Activated naive CD8-positive, alpha-beta T cell treated with anti-CD3 and anti-CD28 coated beads for 36 hours (primary cell): ENCODE measurements around the gene MPP3. TPM values are rescaled to one million over a fixed set of nuclear protein-coding genes. Genes with fewer than 3 reads are reported as not detected.

Experiments
- DNase-seq: peaks from one replicate; pipeline ENCODE4 v3.0.0; 2021
- H3K27ac Mint-ChIP-seq: one replicate; pipeline ENCODE4 v1.8.0; 2022; ENCODE audit warnings: mild to moderate bottlenecking, moderate library complexity, mixed read lengths
- H3K27me3 Mint-ChIP-seq: one replicate; pipeline ENCODE4 v1.8.0; 2022; ENCODE audit warnings: mild to moderate bottlenecking, mixed read lengths
- H3K36me3 Mint-ChIP-seq: one replicate; pipeline ENCODE4 v1.8.0; 2021; ENCODE audit warnings: mild to moderate bottlenecking, mixed read lengths
- H3K4me1 Mint-ChIP-seq: one replicate; pipeline ENCODE4 v1.8.0; 2021; ENCODE audit warnings: mixed read lengths
- H3K4me3 Mint-ChIP-seq: one replicate; pipeline ENCODE4 v1.8.0; 2022; ENCODE audit warnings: mild to moderate bottlenecking, moderate library complexity, mixed read lengths
- H3K9me3 Mint-ChIP-seq: one replicate; pipeline ENCODE4 v1.8.0; 2022; ENCODE audit warnings: mixed read lengths
- total RNA-seq, 2 experiments: library from RNA; stranded (reverse); gene quantifications; one replicate each; pipeline ENCODE4 v1.2.3, GENCODE V29; 2021

MPP3 gene
- total RNA-seq, 2 experiments from 2014 or later: 0.80 to 1.1 TPM

DNA sequence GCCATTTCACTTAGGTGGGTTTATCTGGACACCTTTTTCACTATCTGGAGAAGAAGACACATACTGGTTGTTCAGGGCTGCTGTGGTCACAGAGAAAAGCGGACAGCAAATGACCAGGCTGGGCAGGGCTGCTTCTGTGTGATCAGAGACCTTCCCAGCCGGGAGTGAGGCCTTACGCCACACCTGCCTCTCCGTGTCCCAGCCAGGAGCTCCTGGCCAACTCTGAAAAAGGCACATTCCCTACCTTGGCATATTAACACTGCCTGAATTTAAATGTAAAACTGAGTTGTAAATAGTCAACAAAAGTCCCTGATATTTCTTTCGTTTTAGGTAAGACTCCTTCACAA, 65.3 kb downstream of the MPP3 start:
- Mint-ChIP-seq H3K4me1 (no peaks in the 10 kb centered on the region), H3K9me3 (no peaks in the 10 kb centered on the region), H3K4me3 (no peak overlapping the region), H3K36me3 (peaks cover 3% of the 10 kb centered on the region), H3K27me3 (no peaks in the 10 kb centered on the region), H3K27ac (no peak overlapping the region)
- DNase-seq: no peak

DNA sequence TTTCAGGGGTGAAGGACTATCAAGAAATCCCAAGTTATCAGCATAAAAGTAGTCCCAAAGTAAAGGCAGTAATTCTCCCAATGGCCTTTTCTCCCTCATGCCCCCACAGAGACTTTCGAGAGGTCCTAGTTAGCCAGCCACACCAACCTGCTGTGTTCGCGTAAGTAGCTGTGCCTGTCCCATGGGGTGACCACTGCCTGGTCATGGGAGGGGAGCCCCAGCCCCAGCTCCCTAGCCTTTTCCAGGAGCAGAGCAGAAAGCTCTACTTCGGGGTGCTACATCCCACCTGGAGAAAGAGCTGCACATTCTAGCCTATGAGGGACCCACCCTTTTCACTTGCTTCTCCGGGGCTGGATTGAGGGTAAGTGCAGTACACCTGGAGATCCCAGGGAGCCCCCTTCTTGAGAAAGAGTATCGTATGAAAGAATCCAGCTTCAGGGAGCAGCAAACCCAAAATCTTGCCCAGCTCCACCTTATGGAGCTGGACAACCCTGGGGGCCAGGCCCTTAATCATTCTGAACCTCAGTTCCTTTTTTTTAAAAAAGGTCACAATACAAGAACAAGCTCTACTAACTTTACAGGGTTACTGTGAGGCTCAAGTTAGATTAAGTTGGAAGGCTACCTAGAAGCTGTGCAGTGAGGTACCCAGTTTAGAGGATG, 65.8 kb downstream of the MPP3 start:
- H3K36me3 Mint-ChIP-seq: peaks cover 3% of the 10 kb centered on the region
- H3K9me3 Mint-ChIP-seq: no peaks in the 10 kb centered on the region
- H3K4me3 Mint-ChIP-seq: no peak overlapping the region
- DNase-seq: no peak
- no peaks in the 10 kb centered on the region for H3K4me1 Mint-ChIP-seq
- no peaks in the 10 kb centered on the region for H3K27me3 Mint-ChIP-seq
- no peak overlapping the region for H3K27ac Mint-ChIP-seq

DNA sequence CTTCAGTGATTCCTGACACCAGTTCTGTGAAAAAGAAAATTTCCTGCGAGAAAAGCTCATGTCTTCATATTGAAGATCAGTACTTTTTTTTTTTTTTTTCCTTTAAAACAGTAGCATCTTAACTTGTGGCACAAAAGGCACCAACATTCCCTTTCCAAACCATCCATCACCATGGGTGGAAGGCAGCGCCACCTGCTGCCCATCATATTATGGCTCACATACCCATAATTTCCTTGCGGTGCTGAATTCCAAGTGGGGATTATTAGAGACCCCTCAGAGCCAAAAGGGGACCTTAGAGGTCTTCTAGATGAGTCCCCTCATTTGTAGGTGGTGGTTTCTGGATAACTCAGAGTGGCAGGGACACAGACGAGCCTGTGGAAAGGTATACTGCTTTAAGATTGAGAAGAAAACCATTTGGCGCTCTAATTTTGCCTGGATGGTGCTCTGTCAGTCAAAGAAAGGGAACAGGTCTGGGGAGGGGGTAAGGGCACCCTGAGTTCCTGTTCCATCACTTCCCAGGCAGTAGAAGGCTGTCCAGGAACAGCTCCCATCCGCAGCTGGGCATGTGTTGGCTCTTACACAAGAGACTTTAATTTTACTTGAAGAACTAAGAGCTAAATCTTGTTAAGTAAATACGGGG, 66.4 kb downstream of the MPP3 start:
- Mint-ChIP-seq H3K9me3 (no peaks in the 10 kb centered on the region), H3K36me3 (peaks cover 3% of the 10 kb centered on the region), H3K27me3 (no peaks in the 10 kb centered on the region), H3K4me1 (no peaks in the 10 kb centered on the region), H3K27ac (no peak overlapping the region), H3K4me3 (no peak overlapping the region)
- peak; percentile 16 for DNase-seq

DNA sequence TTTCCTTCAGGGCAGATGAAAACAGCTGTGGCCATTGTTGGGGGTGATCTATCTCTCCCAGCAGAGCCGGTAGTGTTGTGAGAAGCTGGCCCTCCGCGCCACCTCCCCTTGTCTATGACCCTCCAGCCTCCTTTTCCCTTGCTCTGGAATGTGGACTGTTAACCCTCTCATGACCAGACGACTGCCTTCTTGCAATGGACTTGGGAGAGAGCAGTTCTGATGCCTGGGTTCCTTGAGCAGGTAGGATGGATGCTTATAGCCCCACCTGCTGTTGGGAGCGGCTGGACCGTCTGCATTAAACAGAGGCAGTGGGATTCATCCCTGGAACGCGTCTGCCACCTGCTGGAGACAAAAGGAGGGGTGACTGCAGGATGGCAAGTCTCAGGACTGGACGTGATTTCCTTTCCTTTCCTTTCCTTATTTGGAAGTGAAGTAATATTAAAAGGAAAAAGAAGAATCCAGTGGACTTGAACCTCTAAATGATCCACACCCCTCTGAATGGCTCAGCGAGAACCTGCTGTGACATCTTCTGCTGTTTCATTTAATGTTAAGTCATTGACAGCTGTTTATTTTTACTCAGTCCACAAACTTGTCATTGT, 72.6 kb downstream of the MPP3 start:
- H3K27ac Mint-ChIP-seq: no peak overlapping the region
- H3K36me3 Mint-ChIP-seq: no peaks in the 10 kb centered on the region
- DNase-seq: peak; percentile 85
- H3K9me3 Mint-ChIP-seq: no peaks in the 10 kb centered on the region
- H3K27me3 Mint-ChIP-seq: peaks cover 28% of the 10 kb centered on the region
- no peaks in the 10 kb centered on the region for H3K4me1 Mint-ChIP-seq
- H3K4me3 Mint-ChIP-seq: no peak overlapping the region

DNA sequence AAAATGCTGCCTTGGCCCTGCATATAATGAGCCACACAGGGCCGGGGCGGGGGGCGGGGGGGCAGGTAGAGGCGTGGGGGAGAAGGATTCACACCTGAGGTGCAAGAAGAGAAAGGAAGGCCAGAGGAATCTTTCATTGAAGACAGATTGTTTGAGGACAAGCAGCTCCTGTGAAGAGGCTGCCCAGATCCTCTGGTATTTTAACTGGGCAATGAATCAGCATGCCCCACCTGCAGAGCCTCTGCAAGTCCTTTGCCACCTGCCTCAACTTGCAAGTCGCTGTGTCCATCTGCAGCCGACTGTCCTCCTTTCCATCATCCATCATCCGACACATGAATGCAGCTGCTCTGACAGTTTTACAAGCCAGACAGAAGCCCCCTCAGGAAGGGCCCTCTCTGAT, 73.1 kb downstream of the MPP3 start:
- Mint-ChIP-seq H3K4me3 (no peak overlapping the region), H3K27ac (no peak overlapping the region), H3K4me1 (no peaks in the 10 kb centered on the region), H3K36me3 (no peaks in the 10 kb centered on the region), H3K27me3 (peaks cover 29% of the 10 kb centered on the region), H3K9me3 (no peaks in the 10 kb centered on the region)
- no peak for DNase-seq

DNA sequence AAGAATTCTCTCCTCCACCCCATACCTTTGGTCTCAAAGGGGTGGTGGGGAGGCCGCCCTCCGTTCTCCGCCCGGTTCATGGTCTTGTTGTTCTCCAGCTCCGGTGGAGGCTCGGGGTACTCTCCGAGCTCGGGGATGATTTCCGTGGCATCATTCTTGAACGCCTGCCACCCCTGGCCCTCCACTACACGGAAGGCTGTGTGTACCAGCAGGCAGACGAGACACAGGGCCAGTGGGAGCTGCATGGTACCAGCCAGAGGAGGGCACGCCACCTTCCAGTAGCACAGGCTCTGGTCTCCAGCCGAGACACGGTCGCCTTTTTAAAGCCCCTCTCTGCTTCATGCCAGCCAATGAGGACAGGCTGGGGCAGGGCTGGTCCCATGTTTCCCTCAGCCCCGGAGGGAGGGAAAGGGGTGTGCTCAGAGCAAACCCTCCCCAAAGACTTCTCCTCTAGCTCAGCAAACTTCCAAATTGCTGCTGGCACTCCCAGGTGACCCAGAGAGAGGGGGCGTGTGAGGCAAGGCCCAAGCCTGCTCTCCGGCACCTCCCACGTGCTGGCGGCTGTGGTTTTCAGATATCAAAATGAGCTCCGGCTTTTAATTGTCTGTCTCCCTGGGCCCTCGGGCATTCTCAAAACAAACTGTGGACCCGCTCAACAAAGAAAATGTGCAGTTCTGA, 74.3 kb downstream of the MPP3 start, which contains the start of gene SOST:
Gene SOST (minus strand): TSS at position 295 of the 678 bp plus-strand sequence. CDS start 50 bp downstream, at position 245.
- Mint-ChIP-seq H3K27ac (no peak within 1 kb of the TSS), H3K9me3 (no peaks in the 10 kb centered on the region), H3K4me3 (no peak within 1 kb of the TSS), H3K36me3 (no peaks in the 10 kb centered on the region), H3K4me1 (no peaks in the 10 kb centered on the region), H3K27me3 (peaks cover 41% of the 10 kb centered on the region)
- no peak for DNase-seq

DNA sequence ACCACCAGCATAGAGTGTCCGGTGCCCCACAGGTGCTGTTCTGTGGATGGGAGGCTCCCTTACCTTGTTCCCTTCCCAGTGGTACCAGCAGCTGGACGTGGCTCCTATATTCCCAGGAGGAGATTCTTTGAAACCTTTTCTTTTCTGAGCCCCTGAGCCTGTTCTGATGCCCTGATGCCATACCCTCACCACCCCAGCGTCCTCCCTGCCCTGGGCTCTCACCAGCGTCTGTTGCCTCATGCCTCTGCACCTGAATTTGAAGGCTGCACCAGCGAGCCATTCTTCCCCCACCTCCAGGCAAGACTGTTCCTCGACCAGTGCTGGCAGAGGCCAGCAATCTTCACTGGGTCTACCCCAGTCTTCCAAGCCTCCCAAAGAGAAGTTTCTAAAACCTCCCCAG, 74.9 kb downstream of the MPP3 start:
- peaks cover 46% of the 10 kb centered on the region for H3K27me3 Mint-ChIP-seq
- no peak overlapping the region for H3K27ac Mint-ChIP-seq
- H3K4me3 Mint-ChIP-seq: no peak overlapping the region
- DNase-seq: no peak
- no peaks in the 10 kb centered on the region for H3K4me1 Mint-ChIP-seq
- no peaks in the 10 kb centered on the region for H3K9me3 Mint-ChIP-seq
- no peaks in the 10 kb centered on the region for H3K36me3 Mint-ChIP-seq

DNA sequence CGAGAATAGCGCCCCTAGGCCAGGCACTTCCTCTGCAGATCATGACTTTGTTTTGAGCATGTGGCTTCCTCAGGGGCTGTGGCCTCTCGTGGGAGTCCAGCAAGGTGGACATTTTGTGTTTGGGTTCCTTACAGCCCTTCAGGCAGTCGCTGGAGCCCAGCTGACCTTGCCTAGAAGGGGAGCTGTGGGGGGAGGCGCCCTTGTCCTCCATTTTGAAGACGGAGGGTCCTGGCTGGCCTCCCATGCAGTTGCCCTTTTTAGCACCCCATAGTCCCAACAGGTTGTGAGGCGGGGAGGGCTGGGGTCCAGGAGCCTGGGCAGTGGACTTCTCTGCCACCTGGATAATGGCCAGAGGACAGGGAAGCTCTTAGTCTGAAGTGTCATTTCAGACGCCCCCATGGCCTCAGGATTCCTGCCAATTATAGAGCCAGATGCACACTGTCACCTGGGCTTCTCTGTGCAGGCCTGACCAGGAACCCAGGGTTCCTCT, 75.7 kb downstream of the MPP3 start:
- DNase-seq: no peak
- Mint-ChIP-seq H3K4me1 (no peaks in the 10 kb centered on the region), H3K36me3 (no peaks in the 10 kb centered on the region), H3K4me3 (no peak overlapping the region), H3K27ac (no peak overlapping the region), H3K9me3 (no peaks in the 10 kb centered on the region), H3K27me3 (peaks cover 53% of the 10 kb centered on the region)

DNA sequence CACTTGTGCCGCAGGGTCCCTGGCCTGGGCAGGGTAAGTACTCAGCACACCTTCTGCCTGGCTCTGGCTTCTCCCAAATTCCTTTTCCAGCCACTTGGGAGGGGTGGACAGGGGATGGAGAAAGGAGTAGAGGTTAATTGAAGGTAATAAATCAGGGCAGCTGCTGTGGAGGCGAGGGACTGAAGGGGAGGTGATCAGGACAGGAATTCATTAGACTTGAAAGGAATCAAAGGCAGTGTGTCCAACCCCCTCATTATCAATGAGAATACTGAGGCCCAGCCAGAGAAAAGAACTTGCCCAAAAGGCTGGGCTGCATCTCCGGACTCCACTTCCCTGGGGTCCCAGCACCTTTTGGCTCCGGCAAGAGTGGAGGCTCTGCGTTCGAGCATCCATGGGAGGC, 76.7 kb downstream of the MPP3 start:
- H3K9me3 Mint-ChIP-seq: no peaks in the 10 kb centered on the region
- no peaks in the 10 kb centered on the region for H3K36me3 Mint-ChIP-seq
- no peaks in the 10 kb centered on the region for H3K4me1 Mint-ChIP-seq
- no peak overlapping the region for H3K4me3 Mint-ChIP-seq
- H3K27ac Mint-ChIP-seq: no peak overlapping the region
- H3K27me3 Mint-ChIP-seq: peaks cover 54% of the 10 kb centered on the region
- DNase-seq: no peak

DNA sequence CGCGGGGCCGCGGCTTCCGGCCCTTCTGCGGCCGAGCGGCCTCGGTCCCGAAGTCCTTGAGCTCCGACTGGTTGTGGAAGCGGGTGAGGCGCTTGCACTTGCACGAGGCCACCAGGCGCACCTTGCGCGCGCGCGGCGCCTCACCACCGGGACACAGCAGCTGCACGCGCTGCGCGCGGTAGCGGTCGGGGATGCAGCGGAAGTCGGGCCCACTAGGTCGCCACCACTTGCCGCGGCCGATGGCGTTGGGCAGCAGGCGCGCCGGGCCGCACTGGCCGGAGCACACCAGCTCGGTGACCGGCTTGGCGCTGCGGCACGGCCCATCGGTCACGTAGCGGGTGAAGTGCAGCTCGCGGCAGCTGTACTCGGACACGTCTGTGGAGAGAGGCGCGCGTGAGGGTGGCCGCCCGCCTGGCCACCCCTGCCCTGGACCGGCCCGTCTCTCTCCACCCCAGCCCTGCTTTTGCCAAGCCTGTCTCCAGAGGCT, 77.5 kb downstream of the MPP3 start:
- H3K27ac Mint-ChIP-seq: no peak overlapping the region
- no peaks in the 10 kb centered on the region for H3K4me1 Mint-ChIP-seq
- no peak overlapping the region for H3K4me3 Mint-ChIP-seq
- no peaks in the 10 kb centered on the region for H3K36me3 Mint-ChIP-seq
- peaks cover 54% of the 10 kb centered on the region for H3K27me3 Mint-ChIP-seq
- no peaks in the 10 kb centered on the region for H3K9me3 Mint-ChIP-seq
- DNase-seq: peak; percentile 37

DNA sequence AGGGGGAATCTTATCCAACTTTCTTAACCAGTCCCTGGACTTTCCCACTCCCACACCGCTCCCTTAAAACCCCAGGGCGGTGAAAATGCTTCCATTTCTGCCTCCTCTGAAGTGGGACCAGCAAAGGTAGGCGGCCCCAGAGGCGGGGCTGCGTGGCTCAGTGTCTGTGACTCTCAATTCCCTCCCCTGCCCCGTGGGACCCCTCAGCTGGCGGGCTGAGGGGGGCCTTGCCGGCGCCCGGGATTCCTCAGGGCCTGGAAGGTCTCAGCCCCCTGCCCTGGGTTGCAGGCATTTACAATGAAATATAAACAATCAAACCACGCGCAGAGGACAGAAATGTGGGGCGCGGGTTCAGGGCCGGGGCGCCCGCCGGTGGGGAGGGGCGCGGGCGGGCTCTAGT, 78.0 kb downstream of the MPP3 start:
- no peak overlapping the region for H3K4me3 Mint-ChIP-seq
- no peak for DNase-seq
- no peaks in the 10 kb centered on the region for H3K9me3 Mint-ChIP-seq
- no peak overlapping the region for H3K27ac Mint-ChIP-seq
- peaks cover 59% of the 10 kb centered on the region for H3K27me3 Mint-ChIP-seq
- H3K4me1 Mint-ChIP-seq: no peaks in the 10 kb centered on the region
- no peaks in the 10 kb centered on the region for H3K36me3 Mint-ChIP-seq

DNA sequence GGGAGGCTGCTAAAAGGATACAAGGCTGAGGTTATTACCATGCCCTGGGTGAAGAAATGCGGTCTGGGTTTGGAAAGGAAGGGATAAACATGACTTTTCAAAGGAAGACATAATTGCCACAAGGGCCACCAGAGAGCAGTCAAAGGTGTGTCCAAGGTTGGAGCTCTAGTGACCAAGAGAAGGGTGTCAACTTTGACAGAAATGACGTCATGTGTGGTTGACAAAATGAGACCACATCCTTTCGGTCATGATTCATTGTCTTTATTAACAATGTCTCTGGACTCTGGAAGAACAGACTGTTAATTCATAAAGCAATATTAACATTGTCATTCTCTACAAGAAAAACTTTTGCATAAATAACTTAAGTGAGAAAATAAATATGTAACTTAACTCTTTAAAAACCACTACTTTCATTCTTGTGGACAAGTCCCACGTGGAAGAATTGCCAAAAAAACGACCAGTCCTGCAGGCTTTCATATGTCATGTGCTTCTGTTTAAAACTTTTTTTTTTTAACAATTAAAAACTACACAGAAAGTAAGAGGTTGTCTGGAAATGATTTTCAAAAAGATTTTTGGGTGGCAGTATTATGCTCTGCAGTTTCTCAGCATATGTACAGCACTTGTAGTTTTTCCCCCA, 79.3 kb downstream of the MPP3 start:
- Mint-ChIP-seq H3K4me3 (no peak overlapping the region), H3K27me3 (peaks cover 65% of the 10 kb centered on the region), H3K36me3 (no peaks in the 10 kb centered on the region), H3K9me3 (no peaks in the 10 kb centered on the region), H3K27ac (no peak overlapping the region), H3K4me1 (no peaks in the 10 kb centered on the region)
- no peak for DNase-seq
